Activated naive CD4-positive, alpha-beta T cell treated with anti-CD3 and anti-CD28 coated beads, Interleukin-2, amount 50 U/mL, for 24 hours (primary cell): Measurements from ENCODE around the gene ERCC8.
"Not testable (repeated sequence)": the region's sequence is repeated elsewhere in the genome, so short reads cannot be mapped to it uniquely, and the experiment has no call there.

Source experiments
- H3K27ac Mint-ChIP-seq: one replicate; pipeline ENCODE4 v1.8.0; 2021; ENCODE audit warnings: mild to moderate bottlenecking, mixed read lengths
- H3K27me3 Mint-ChIP-seq: one replicate; pipeline ENCODE4 v1.8.0; 2021; ENCODE audit warnings: mixed read lengths
- H3K36me3 Mint-ChIP-seq: one replicate; pipeline ENCODE4 v1.8.0; 2021; ENCODE audit warnings: mixed read lengths
- H3K4me1 Mint-ChIP-seq: one replicate; pipeline ENCODE4 v1.8.0; 2021; ENCODE audit warnings: mixed read lengths
- H3K4me3 Mint-ChIP-seq: one replicate; pipeline ENCODE4 v1.8.0; 2021; ENCODE audit warnings: mild to moderate bottlenecking, mixed read lengths
- H3K9me3 Mint-ChIP-seq: one replicate; pipeline ENCODE4 v1.8.0; 2021; ENCODE audit warnings: mixed read lengths

Gene ERCC8

GRCh38 chr5:60872892-60873291, 72.0 kb downstream of the ERCC8 start:
- peaks cover 24% of the 10 kb centered on the region for H3K36me3 Mint-ChIP-seq
- no peaks in the 10 kb centered on the region for H3K4me1 Mint-ChIP-seq
- H3K9me3 Mint-ChIP-seq = peaks cover 13% of the 10 kb centered on the region
- H3K27ac Mint-ChIP-seq = no peak overlapping the region
- H3K27me3 Mint-ChIP-seq = no peaks in the 10 kb centered on the region
- no peak overlapping the region for H3K4me3 Mint-ChIP-seq

- Mint-ChIP-seq H3K36me3 (peaks cover 24% of the 10 kb centered on the region), H3K4me3 (no peak overlapping the region), H3K27me3 (no peaks in the 10 kb centered on the region), H3K9me3 (peaks cover 13% of the 10 kb centered on the region), H3K27ac (no peak overlapping the region), H3K4me1 (no peaks in the 10 kb centered on the region)
These were observed 74.0 kb downstream of the ERCC8 start for GRCh38 chr5:60870857-60871256.

- H3K9me3 Mint-ChIP-seq, H3K4me3 Mint-ChIP-seq, H3K4me1 Mint-ChIP-seq, H3K27ac Mint-ChIP-seq, H3K27me3 Mint-ChIP-seq: not testable (repeated sequence)
- peaks cover 12% of the 10 kb centered on the region for H3K36me3 Mint-ChIP-seq
These were observed 84.3 kb downstream of the ERCC8 start for GRCh38 chr5:60860572-60860971.

GRCh38 chr5:60856066-60856465, 88.8 kb downstream of the ERCC8 start:
- no peaks in the 10 kb centered on the region for H3K9me3 Mint-ChIP-seq
- H3K4me1 Mint-ChIP-seq = no peaks in the 10 kb centered on the region
- no peaks in the 10 kb centered on the region for H3K27me3 Mint-ChIP-seq
- no peak overlapping the region for H3K27ac Mint-ChIP-seq
- H3K4me3 Mint-ChIP-seq = no peak overlapping the region
- H3K36me3 Mint-ChIP-seq = peaks cover 4% of the 10 kb centered on the region

GRCh38 chr5:60852940-60853339, 91.9 kb downstream of the ERCC8 start:
- H3K36me3 Mint-ChIP-seq = no peaks in the 10 kb centered on the region
- no peaks in the 10 kb centered on the region for H3K4me1 Mint-ChIP-seq
- H3K27me3 Mint-ChIP-seq = no peaks in the 10 kb centered on the region
- no peaks in the 10 kb centered on the region for H3K9me3 Mint-ChIP-seq
- H3K27ac Mint-ChIP-seq = no peak overlapping the region
- no peak overlapping the region for H3K4me3 Mint-ChIP-seq

- Mint-ChIP-seq H3K36me3 (no peaks in the 10 kb centered on the region), H3K4me1 (no peaks in the 10 kb centered on the region), H3K27ac (no peak overlapping the region), H3K27me3 (no peaks in the 10 kb centered on the region), H3K4me3 (no peak overlapping the region), H3K9me3 (no peaks in the 10 kb centered on the region)
These were observed 92.6 kb downstream of the ERCC8 start for GRCh38 chr5:60852317-60852716.

GRCh38 chr5:60851626-60852025, 93.2 kb downstream of the ERCC8 start:
- Mint-ChIP-seq H3K27me3 (peaks cover 3% of the 10 kb centered on the region), H3K4me1 (no peaks in the 10 kb centered on the region), H3K4me3 (no peak overlapping the region), H3K27ac (no peak overlapping the region), H3K36me3 (no peaks in the 10 kb centered on the region), H3K9me3 (no peaks in the 10 kb centered on the region)

- H3K4me1 Mint-ChIP-seq = peaks cover 8% of the 10 kb centered on the region
- no peak overlapping the region for H3K4me3 Mint-ChIP-seq
- no peak overlapping the region for H3K27ac Mint-ChIP-seq
- H3K27me3 Mint-ChIP-seq = peaks cover 43% of the 10 kb centered on the region
- H3K9me3 Mint-ChIP-seq = no peaks in the 10 kb centered on the region
- no peaks in the 10 kb centered on the region for H3K36me3 Mint-ChIP-seq
These were observed 98.6 kb downstream of the ERCC8 start for GRCh38 chr5:60846298-60846697.

GRCh38 chr5:60843936-60844905, 100.6 kb downstream of the ERCC8 start, which contains the start of gene ELOVL7:
TSS of gene ELOVL7 (minus strand) at chr5:60844269. CDS start at chr5:60787397, 56,872 bp downstream.
- Mint-ChIP-seq H3K4me3 (peak within 1 kb of the TSS; percentile 78), H3K9me3 (no peaks in the 10 kb centered on the region), H3K4me1 (peaks cover 8% of the 10 kb centered on the region), H3K36me3 (no peaks in the 10 kb centered on the region), H3K27ac (no peak within 1 kb of the TSS), H3K27me3 (peaks cover 49% of the 10 kb centered on the region)

- Mint-ChIP-seq H3K4me3 (peak overlapping the region; percentile 78), H3K9me3 (no peaks in the 10 kb centered on the region), H3K27me3 (peaks cover 49% of the 10 kb centered on the region), H3K4me1 (peaks cover 8% of the 10 kb centered on the region), H3K27ac (no peak overlapping the region), H3K36me3 (no peaks in the 10 kb centered on the region)
These were observed 101.4 kb downstream of the ERCC8 start for GRCh38 chr5:60843386-60843935.

GRCh38 chr5:60842871-60843385, 101.9 kb downstream of the ERCC8 start:
- no peak overlapping the region for H3K27ac Mint-ChIP-seq
- peak overlapping the region; percentile 78 for H3K4me3 Mint-ChIP-seq
- H3K4me1 Mint-ChIP-seq = peaks cover 8% of the 10 kb centered on the region
- H3K27me3 Mint-ChIP-seq = peaks cover 49% of the 10 kb centered on the region
- no peaks in the 10 kb centered on the region for H3K9me3 Mint-ChIP-seq
- H3K36me3 Mint-ChIP-seq = no peaks in the 10 kb centered on the region

GRCh38 chr5:60841361-60841760, 103.5 kb downstream of the ERCC8 start:
- H3K9me3 Mint-ChIP-seq = no peaks in the 10 kb centered on the region
- no peak overlapping the region for H3K4me3 Mint-ChIP-seq
- peaks cover 44% of the 10 kb centered on the region for H3K27me3 Mint-ChIP-seq

GRCh38 chr5:60836131-60836530, 108.7 kb downstream of the ERCC8 start:
- H3K9me3 Mint-ChIP-seq = no peaks in the 10 kb centered on the region
- H3K36me3 Mint-ChIP-seq = no peaks in the 10 kb centered on the region
- no peak overlapping the region for H3K27ac Mint-ChIP-seq
- H3K27me3 Mint-ChIP-seq = peaks cover 6% of the 10 kb centered on the region
- no peak overlapping the region for H3K4me3 Mint-ChIP-seq
- no peaks in the 10 kb centered on the region for H3K4me1 Mint-ChIP-seq

More at GRCh38 chr5:60841361-60841760, 103.5 kb downstream of the ERCC8 start:
- H3K36me3 Mint-ChIP-seq = no peaks in the 10 kb centered on the region
- H3K4me1 Mint-ChIP-seq = peaks cover 8% of the 10 kb centered on the region
- H3K27ac Mint-ChIP-seq = no peak overlapping the region

- Mint-ChIP-seq H3K36me3 (no peaks in the 10 kb centered on the region), H3K27me3 (peaks cover 8% of the 10 kb centered on the region), H3K27ac (no peak overlapping the region), H3K4me3 (no peak overlapping the region), H3K9me3 (no peaks in the 10 kb centered on the region), H3K4me1 (no peaks in the 10 kb centered on the region)
These were observed 109.3 kb downstream of the ERCC8 start for GRCh38 chr5:60835554-60835953.

GRCh38 chr5:60833520-60833919, 111.3 kb downstream of the ERCC8 start:
- H3K4me3 Mint-ChIP-seq = no peak overlapping the region

GRCh38 chr5:60830581-60831127, 114.2 kb downstream of the ERCC8 start:
- no peaks in the 10 kb centered on the region for H3K36me3 Mint-ChIP-seq

More at GRCh38 chr5:60833520-60833919, 111.3 kb downstream of the ERCC8 start:
- peaks cover 2% of the 10 kb centered on the region for H3K27me3 Mint-ChIP-seq
- H3K27ac Mint-ChIP-seq = no peak overlapping the region
- H3K36me3 Mint-ChIP-seq = no peaks in the 10 kb centered on the region
- H3K9me3 Mint-ChIP-seq = no peaks in the 10 kb centered on the region
- no peaks in the 10 kb centered on the region for H3K4me1 Mint-ChIP-seq

More at GRCh38 chr5:60830581-60831127, 114.2 kb downstream of the ERCC8 start:
- Mint-ChIP-seq H3K4me3 (no peak overlapping the region), H3K27ac (no peak overlapping the region), H3K4me1 (no peaks in the 10 kb centered on the region), H3K9me3 (no peaks in the 10 kb centered on the region), H3K27me3 (peaks cover 2% of the 10 kb centered on the region)
